ENCODE measurements around the gene SPATA16.

DNA sequence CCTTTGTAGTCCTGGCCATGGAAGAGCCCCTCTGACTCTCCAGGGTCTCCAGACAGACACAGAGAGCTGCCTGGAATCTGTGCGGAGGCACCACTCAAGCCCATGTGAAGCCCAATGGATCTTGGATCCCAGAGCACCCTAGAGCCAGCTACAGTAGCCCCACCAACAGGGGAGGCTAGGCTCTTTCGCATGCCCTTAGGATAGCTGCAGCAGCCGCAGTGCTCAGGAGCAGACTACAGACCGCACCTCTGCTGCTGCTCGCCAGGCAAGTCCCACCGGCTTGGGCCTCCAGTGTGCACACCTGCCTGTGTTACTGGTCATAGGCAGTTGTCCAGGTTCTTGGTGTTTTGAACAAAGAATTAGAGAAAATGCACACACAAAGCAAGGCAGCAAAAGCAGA is 131.6 kb downstream of the SPATA16 start:
- TF ChIP-seq POLR2A (IDR thresholded peaks at IDR 0.05) (no peak), CTCF (IDR thresholded peaks at IDR 0.05) (no peak)

Measured in testis (tissue), 2 donors.